HepG2 (cell line): ENCODE results near the gene CDH2. TPM values are rescaled to one million over a fixed set of nuclear protein-coding genes. Genes with fewer than 3 reads are reported as not detected.
A peak's percentile ranks its signal among the peaks of the same experiment; 100 is the strongest.

ENCODE experiments used
- BHLHE40 ChIP-seq: IDR thresholded peaks from 2 replicates; pipeline ENCODE4 v1.6.1; 2011; ENCODE audit warnings: low read length, improper control_type of control experiment
- CREB1 ChIP-seq, 2 experiments: fragments of 450-650 bp in 1 of 2; IDR thresholded peaks; 2 replicates each; pipeline ENCODE4 v1.6.1; 2016 to 2017; ENCODE audit warnings: control low read depth in 1 of 2, mild to moderate bottlenecking in 1 of 2, missing compliant biosample characterization in 1 of 2, missing genetic modification characterization in 1 of 2
- FOXP1 ChIP-seq, 2 experiments: fragments of 450-650 bp in 1 of 2; IDR thresholded peaks; 2 replicates each; pipeline ENCODE4 v1.6.1; 2017 to 2018; ENCODE audit warnings: antibody characterized with exemption in 1 of 2
- JDP2 ChIP-seq: sonication (generic); formaldehyde crosslinking; IDR thresholded peaks from 2 replicates; pipeline ENCODE4 v1.8.1; 2022; ENCODE audit warnings: missing genetic modification reagents, borderline replicate concordance
- KLF16 ChIP-seq, 2 experiments: sonication (generic) in 1 of 2; formaldehyde crosslinking in 1 of 2; IDR thresholded peaks; 2 replicates each; pipeline versions ENCODE4 v1.6.1 to v1.8.0; 2016 to 2023; ENCODE audit warnings: missing genetic modification reagents in 2 of 2, missing compliant biosample characterization in 1 of 2
- MYNN ChIP-seq: sonication (generic); formaldehyde crosslinking; IDR thresholded peaks from 2 replicates; pipeline ENCODE4 v1.4.0; 2020; ENCODE audit warnings: mild to moderate bottlenecking, low read depth, missing genetic modification reagents
- RARA ChIP-seq: IDR thresholded peaks from 2 replicates; pipeline ENCODE4 v1.6.1; 2016; ENCODE audit warnings: missing genetic modification reagents, missing compliant biosample characterization
- SOX5 ChIP-seq: IDR thresholded peaks from 2 replicates; pipeline ENCODE4 v1.6.1; 2016; ENCODE audit warnings: borderline replicate concordance
- ZNF326 ChIP-seq: sonication (generic); formaldehyde crosslinking; IDR thresholded peaks from 2 replicates; pipeline ENCODE4 v1.4.0; 2020; ENCODE audit warnings: missing genetic modification reagents, borderline replicate concordance
- ZNF569 ChIP-seq: sonication (generic); formaldehyde crosslinking; IDR thresholded peaks from 2 replicates; pipeline ENCODE4 v1.5.0; 2020; ENCODE audit warnings: mild to moderate bottlenecking, missing genetic modification reagents, moderate library complexity, borderline replicate concordance
- ZSCAN30 ChIP-seq: sonication (generic); formaldehyde crosslinking; IDR thresholded peaks from 2 replicates; pipeline ENCODE4 v1.5.0; 2020; ENCODE audit warnings: mild to moderate bottlenecking, missing genetic modification reagents
- polyA plus RNA-seq, 8 experiments: library from polyadenylated mRNA; depleted of rRNA in 3 of 8; stranded (reverse) in 7 of 8; unstranded in 1 of 8; fragments of >200 nt; fragmentation: Illumina TruSeq in 4 of 8; extraction: Trizol in 4 of 8; gene quantifications; 2 replicates each; pipeline versions ENCODE4 v1.2.1 to v1.2.3, GENCODE V29; 2011 to 2016; ENCODE audit warnings: low read depth in 4 of 8, missing spikeins in 1 of 8, mixed read lengths in 1 of 8; ENCODE audit not compliant: insufficient read depth in 1 of 8
- total RNA-seq, 5 experiments: library from RNA; depleted of rRNA; stranded (reverse); fragments of >200 nt; fragmentation: Illumina TruSeq; extraction: Trizol; gene quantifications; 2 replicates each; pipeline ENCODE4 v1.2.3, GENCODE V29; 2016; ENCODE audit warnings: low read depth in 1 of 5
- TF ChIP-seq, protein P1 (sequence below): sonication (generic); formaldehyde crosslinking; IDR thresholded peaks from 2 replicates; pipeline ENCODE4 v1.4.0; 2020; ENCODE audit warnings: missing genetic modification reagents, borderline replicate concordance
- TF ChIP-seq, protein P2 (sequence below): sonication (generic); formaldehyde crosslinking; IDR thresholded peaks from 2 replicates; pipeline ENCODE4 v1.4.0; 2020; ENCODE audit warnings: mild to moderate bottlenecking, missing genetic modification reagents
- TF ChIP-seq, protein P3 (sequence below): sonication (generic); formaldehyde crosslinking; IDR thresholded peaks from 2 replicates; pipeline ENCODE4 v1.4.0; 2020; ENCODE audit warnings: low read depth, mild to moderate bottlenecking, missing genetic modification reagents
- TF ChIP-seq, protein P4 (sequence below): sonication (generic); formaldehyde crosslinking; IDR thresholded peaks from 2 replicates; pipeline ENCODE4 v1.5.1; 2020; ENCODE audit warnings: mild to moderate bottlenecking, missing genetic modification reagents, borderline replicate concordance

CDH2 gene
- total and polyA plus RNA-seq, 2 of the 13 experiments (the other 11 are each of a cell fraction or from before 2014, with no cell fraction given): 18.6 to 36.1 TPM

DNA sequence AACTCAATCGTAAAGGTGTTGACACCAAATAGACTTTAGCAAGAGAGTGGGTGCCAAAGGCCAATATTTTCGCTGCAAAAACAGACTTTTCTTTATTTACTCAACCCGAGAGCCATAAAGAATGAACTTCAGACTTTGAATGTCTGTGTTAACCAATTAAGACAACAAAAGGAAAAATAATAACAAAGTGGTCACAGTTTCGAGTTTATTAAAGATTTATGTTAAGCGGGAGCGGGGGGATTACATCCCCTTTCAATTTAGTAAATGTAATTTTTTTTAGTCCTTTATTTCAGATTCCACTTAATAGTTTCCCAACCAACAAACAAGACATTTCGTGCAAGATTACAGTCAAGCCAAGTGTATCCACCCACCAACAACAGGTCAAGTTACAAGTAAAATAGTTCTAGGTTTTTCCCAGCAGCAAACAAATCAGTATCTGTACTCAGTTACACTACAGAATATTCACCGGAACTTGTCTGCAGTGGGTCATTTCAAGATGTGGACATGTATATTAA, 9.0 kb downstream of the CDH2 start (continued):
- TF ChIP-seq, protein P1, sequence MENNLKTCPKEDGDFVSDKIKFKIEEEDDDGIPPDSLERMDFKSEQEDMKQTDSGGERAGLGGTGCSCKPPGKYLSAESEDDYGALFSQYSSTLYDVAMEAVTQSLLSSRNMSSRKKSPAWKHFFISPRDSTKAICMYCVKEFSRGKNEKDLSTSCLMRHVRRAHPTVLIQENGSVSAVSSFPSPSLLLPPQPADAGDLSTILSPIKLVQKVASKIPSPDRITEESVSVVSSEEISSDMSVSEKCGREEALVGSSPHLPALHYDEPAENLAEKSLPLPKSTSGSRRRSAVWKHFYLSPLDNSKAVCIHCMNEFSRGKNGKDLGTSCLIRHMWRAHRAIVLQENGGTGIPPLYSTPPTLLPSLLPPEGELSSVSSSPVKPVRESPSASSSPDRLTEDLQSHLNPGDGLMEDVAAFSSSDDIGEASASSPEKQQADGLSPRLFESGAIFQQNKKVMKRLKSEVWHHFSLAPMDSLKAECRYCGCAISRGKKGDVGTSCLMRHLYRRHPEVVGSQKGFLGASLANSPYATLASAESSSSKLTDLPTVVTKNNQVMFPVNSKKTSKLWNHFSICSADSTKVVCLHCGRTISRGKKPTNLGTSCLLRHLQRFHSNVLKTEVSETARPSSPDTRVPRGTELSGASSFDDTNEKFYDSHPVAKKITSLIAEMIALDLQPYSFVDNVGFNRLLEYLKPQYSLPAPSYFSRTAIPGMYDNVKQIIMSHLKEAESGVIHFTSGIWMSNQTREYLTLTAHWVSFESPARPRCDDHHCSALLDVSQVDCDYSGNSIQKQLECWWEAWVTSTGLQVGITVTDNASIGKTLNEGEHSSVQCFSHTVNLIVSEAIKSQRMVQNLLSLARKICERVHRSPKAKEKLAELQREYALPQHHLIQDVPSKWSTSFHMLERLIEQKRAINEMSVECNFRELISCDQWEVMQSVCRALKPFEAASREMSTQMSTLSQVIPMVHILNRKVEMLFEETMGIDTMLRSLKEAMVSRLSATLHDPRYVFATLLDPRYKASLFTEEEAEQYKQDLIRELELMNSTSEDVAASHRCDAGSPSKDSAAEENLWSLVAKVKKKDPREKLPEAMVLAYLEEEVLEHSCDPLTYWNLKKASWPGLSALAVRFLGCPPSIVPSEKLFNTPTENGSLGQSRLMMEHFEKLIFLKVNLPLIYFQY: no peak
- TF ChIP-seq, protein P2, sequence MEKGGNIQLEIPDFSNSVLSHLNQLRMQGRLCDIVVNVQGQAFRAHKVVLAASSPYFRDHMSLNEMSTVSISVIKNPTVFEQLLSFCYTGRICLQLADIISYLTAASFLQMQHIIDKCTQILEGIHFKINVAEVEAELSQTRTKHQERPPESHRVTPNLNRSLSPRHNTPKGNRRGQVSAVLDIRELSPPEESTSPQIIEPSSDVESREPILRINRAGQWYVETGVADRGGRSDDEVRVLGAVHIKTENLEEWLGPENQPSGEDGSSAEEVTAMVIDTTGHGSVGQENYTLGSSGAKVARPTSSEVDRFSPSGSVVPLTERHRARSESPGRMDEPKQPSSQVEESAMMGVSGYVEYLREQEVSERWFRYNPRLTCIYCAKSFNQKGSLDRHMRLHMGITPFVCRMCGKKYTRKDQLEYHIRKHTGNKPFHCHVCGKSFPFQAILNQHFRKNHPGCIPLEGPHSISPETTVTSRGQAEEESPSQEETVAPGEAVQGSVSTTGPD (CRISPR knock-in tag): no peak
- TF ChIP-seq RARA (CRISPR knock-in tag) (peak; percentile 82), SOX5 (peak; percentile 75; the same call in 1 of the 2 replicates), ZNF569 (CRISPR knock-in tag) (no peak), BHLHE40 (no peak), JDP2 (CRISPR knock-in tag) (no peak), ZSCAN30 (no peak), CREB1 (IDR thresholded peaks at IDR 0.05) (no peak), CREB1 (CRISPR knock-in tag; IDR thresholded peaks at IDR 0.05) (peak; percentile 43), FOXP1 (IDR thresholded peaks at IDR 0.05) (peak; percentile 50; the same call in 1 of the 2 replicates), FOXP1 (CRISPR knock-in tag; IDR thresholded peaks at IDR 0.05) (peak; percentile 89), ZNF326 (no peak), KLF16 (CRISPR knock-in tag; IDR thresholded peaks at IDR 0.05) (no peak), MYNN (CRISPR knock-in tag) (no peak)
- TF ChIP-seq, protein P3, sequence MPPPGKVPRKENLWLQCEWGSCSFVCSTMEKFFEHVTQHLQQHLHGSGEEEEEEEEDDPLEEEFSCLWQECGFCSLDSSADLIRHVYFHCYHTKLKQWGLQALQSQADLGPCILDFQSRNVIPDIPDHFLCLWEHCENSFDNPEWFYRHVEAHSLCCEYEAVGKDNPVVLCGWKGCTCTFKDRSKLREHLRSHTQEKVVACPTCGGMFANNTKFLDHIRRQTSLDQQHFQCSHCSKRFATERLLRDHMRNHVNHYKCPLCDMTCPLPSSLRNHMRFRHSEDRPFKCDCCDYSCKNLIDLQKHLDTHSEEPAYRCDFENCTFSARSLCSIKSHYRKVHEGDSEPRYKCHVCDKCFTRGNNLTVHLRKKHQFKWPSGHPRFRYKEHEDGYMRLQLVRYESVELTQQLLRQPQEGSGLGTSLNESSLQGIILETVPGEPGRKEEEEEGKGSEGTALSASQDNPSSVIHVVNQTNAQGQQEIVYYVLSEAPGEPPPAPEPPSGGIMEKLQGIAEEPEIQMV (CRISPR knock-in tag): no peak
- TF ChIP-seq, protein P4, sequence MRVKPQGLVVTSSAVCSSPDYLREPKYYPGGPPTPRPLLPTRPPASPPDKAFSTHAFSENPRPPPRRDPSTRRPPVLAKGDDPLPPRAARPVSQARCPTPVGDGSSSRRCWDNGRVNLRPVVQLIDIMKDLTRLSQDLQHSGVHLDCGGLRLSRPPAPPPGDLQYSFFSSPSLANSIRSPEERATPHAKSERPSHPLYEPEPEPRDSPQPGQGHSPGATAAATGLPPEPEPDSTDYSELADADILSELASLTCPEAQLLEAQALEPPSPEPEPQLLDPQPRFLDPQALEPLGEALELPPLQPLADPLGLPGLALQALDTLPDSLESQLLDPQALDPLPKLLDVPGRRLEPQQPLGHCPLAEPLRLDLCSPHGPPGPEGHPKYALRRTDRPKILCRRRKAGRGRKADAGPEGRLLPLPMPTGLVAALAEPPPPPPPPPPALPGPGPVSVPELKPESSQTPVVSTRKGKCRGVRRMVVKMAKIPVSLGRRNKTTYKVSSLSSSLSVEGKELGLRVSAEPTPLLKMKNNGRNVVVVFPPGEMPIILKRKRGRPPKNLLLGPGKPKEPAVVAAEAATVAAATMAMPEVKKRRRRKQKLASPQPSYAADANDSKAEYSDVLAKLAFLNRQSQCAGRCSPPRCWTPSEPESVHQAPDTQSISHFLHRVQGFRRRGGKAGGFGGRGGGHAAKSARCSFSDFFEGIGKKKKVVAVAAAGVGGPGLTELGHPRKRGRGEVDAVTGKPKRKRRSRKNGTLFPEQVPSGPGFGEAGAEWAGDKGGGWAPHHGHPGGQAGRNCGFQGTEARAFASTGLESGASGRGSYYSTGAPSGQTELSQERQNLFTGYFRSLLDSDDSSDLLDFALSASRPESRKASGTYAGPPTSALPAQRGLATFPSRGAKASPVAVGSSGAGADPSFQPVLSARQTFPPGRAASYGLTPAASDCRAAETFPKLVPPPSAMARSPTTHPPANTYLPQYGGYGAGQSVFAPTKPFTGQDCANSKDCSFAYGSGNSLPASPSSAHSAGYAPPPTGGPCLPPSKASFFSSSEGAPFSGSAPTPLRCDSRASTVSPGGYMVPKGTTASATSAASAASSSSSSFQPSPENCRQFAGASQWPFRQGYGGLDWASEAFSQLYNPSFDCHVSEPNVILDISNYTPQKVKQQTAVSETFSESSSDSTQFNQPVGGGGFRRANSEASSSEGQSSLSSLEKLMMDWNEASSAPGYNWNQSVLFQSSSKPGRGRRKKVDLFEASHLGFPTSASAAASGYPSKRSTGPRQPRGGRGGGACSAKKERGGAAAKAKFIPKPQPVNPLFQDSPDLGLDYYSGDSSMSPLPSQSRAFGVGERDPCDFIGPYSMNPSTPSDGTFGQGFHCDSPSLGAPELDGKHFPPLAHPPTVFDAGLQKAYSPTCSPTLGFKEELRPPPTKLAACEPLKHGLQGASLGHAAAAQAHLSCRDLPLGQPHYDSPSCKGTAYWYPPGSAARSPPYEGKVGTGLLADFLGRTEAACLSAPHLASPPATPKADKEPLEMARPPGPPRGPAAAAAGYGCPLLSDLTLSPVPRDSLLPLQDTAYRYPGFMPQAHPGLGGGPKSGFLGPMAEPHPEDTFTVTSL (CRISPR knock-in tag): peak; percentile 94; the same call in 1 of the 2 replicates
